HG03442 (cell line): ENCODE measurements around the gene PSME3.

Experiments
- ATAC-seq: cut with Tn5 transposase; IDR thresholded peaks from one replicate; pipeline ENCODE4 v1.9.1; 2021; ENCODE audit warnings: mild to moderate bottlenecking, moderate library complexity; ENCODE audit not compliant: unreplicated experiment

The PSME3 gene

GRCh38 chr17:42832934-42833766 is at the start of gene PSME3:
TSS of gene PSME3 (plus strand) at chr17:42833397. CDS start at chr17:42833632, 235 bp downstream.
- ATAC-seq, result peak; percentile 85

DNA sequence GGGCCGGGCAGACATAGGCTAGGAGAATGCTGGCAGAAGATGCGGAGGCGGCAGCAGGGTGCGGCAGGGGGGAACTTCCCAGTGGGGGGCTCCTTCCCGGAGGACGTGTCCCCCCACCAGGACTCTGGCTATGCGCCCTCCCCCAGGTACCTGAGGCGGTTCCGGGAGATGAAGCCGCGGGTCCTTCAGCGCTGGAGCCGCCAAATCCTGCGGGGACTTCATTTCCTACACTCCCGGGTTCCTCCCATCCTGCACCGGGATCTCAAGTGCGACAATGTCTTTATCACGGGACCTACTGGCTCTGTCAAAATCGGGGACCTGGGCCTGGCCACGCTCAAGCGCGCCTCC is 49.4 kb upstream of the PSME3 start:
- ATAC-seq, result no peak

DNA sequence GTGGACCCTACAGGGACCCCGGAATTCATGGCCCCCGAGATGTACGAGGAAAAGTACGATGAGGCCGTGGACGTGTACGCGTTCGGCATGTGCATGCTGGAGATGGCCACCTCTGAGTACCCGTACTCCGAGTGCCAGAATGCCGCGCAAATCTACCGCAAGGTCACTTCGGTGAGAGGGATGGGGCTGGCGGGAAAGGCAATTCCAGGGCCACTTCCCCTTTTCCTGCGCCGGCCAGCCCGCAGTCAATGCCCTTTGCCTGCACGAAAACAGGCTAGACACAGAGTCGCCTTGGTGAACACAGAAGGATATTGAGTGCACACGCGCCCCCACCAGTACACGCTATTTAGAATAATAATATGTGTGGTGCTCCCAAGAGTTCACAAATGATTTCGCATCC is 48.8 kb upstream of the PSME3 start:
- no peak for ATAC-seq

GRCh38 chr17:42784811-42785592 is 48.2 kb upstream of the PSME3 start:
- no peak for ATAC-seq

- no peak for ATAC-seq
These were observed 45.9 kb upstream of the PSME3 start for GRCh38 chr17:42787266-42787665.

DNA sequence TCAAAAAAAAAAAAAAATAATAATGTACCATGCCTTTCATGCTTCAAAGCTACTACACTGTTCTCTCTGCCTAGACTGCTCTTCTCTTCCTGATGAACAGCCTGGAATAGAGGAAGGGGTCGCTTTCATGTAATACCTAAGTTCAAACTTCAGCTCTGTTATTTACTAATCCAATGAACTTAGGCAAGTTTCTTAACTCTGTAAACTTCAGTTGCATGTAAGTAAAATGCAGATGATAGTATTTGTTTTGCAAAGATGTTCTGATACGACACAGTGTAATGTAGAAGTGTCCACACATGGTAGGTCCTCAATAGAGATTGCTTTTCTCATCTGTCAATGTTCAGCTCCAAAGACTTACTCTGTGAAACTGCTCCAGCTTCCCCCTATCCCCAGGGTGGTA is 41.2 kb upstream of the PSME3 start:
- no peak for ATAC-seq

GRCh38 chr17:42792545-42792944 is 40.7 kb upstream of the PSME3 start:
- ATAC-seq, result no peak

DNA sequence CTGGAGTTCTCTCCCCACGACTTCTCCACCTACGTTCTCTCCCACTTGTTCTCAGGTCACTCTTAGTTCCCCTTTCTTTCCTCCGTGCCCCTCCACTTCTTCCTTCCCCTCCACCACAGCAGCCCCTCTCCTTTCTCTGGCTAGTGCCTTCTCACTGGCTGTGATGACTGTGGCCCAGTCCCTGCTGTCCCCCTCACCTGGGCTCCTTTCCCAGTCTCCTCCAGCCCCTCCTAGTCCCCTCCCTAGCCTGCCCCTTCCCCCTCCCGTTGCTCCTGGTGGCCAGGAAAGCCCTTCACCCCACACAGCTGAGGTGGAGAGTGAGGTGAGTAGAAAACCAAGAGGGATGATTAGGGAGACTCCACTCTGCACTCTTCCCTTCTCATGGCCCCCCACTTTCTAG is 38.1 kb upstream of the PSME3 start:
- no peak for ATAC-seq

DNA sequence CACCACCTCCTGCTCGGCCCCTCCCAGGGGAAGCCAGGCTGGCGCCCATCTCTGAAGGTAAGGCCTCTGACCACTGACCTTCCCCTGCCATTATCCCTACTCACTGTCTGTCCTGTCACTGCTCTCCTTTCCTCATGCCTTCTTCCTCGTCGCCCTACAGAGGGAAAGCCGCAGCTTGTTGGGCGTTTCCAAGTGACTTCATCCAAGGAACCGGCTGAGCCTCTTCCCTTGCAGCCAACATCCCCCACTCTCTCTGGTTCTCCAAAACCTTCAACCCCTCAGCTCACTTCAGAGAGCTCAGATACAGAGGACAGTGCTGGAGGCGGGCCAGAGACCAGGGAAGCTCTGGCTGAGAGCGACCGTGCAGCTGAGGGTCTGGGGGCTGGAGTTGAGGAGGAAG is 37.7 kb upstream of the PSME3 start:
- ATAC-seq, result no peak

- no peak for ATAC-seq
These were observed 37.0 kb upstream of the PSME3 start for GRCh38 chr17:42796066-42796758.

DNA sequence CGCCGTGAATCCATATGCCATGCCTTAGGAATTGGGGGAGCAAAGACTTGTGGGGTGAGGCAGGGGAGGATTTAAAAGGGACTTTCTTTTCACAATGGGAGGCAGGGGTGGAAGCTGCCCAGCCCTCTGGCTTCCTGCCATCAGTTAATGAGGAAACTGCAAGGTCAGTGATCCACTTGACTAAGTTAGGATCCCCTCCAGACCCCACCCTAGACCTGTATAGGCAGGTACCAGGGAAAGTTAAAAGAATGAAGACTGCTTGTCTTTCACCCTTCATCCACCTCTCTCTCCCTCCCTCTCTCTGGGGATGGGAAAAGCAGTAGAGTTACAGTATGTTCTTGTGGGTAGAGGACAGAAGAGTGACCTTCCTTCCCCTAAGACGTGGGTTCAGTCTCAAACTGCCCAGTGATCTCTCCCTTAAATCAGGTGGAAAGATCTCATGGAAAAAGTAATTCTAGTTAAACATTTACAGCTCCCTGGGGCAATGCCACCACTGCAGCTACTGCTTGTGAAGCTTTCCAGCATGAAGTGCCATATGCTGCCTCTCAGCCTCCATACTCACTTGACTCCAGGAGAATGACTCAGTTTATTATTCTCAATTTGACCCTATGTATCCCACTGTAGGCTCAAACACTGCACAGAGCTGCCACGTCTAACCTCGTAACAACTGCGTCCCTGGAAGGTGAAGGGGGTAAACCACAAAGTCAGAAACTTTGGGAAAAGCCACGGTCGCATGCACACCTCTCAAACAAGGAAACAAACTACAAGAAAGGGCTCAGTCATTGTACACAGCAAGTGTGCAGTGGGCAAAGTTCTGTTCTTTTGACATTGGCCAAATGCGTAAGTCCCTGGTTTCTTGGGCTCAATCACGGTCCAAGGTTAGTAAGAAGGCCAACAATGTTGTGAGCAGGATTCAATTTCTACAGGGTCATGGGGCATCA is 35.9 kb upstream of the PSME3 start:
- no peak for ATAC-seq

GRCh38 chr17:42798011-42798382 is 35.2 kb upstream of the PSME3 start:
- no peak for ATAC-seq

GRCh38 chr17:42798383-42799380 is 34.5 kb upstream of the PSME3 start, which contains the start of the genes CNTD1 and COA3:
TSS of gene CNTD1 (plus strand) at chr17:42798861. CDS start at chr17:42799068, 207 bp downstream.
TSS of gene COA3 (minus strand) at chr17:42798704. CDS start at chr17:42798681, 23 bp downstream.
- ATAC-seq, result peak; percentile 64

- ATAC-seq, result no peak
These were observed 29.9 kb upstream of the PSME3 start for GRCh38 chr17:42803074-42803883.

- no peak for ATAC-seq
These were observed 28.3 kb upstream of the PSME3 start for GRCh38 chr17:42804918-42805367.

DNA sequence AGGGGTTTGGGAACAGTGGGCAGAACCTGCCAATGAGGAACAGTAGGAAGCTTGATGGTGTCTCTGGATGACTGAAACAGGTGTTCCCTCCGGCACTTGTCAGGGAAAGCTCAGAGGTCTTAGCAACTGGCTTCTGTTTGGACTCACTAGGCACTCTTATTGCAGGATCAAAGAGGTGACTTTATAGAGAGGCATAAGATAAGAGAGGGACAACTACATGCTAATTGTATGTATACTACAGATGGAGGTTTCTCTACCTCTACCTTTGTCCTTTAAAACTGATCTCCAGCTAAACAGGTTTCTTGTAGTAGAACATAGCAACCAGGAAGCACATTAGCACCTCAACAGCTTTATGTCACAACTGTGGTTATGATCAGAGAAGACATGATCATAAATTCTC is 26.9 kb upstream of the PSME3 start:
- no peak for ATAC-seq

- no peak for ATAC-seq
These were observed 23.9 kb upstream of the PSME3 start for GRCh38 chr17:42809250-42809649.
